ENCODE measurements around the gene DNAJC7. TPM values are rescaled to one million over a fixed set of nuclear protein-coding genes. Genes with fewer than 3 reads are reported as not detected.
"Not testable (repeated sequence)": the region's sequence is repeated elsewhere in the genome, so short reads cannot be mapped to it uniquely, and the experiment has no call there.

Gene DNAJC7
- polyA plus RNA-seq, 1 of the 3 experiments (the other 2 are of a cell fraction) = 38.8 TPM

DNA sequence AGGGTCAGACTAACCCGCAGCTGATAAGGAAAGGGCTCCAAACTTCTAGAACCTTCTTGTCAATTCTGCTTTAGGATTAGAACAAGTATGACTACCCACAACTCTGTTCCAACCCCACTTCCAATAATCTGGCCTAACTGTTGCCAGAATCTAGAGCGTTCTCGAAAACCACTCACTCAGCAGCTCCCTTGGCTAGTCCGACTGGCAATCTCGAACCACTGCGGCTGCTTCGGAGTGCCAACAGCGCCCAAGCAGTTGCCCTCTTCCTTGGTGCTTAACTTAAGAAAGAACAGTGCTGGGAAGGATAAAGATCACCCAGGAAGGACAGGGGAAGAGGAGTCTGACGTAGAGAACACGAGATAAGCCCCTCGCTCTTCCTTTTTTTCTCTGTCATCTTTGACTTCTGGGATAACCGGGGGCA is 818 bp downstream of the DNAJC7 start:
- Histone ChIP-seq H3K4me1 (ENCODE audit: control insufficient read depth in 1 of 2, insufficient read depth in 2 of 2, low read depth in 1 of 2, low read length in 1 of 2) (peaks cover 6 to 24% of the 10 kb centered on the region in 2 experiments; a peak in 3 of 4 replicates), H3K9me3 (no peaks in the 10 kb centered on the region), H3K4me3 (ENCODE audit: low read depth in 2 of 2, low read length in 1 of 2) (peak overlapping the region; percentile 83 to 98), H3K79me2 (ENCODE audit: insufficient read depth) (peaks cover 77% of the 10 kb centered on the region), H3K36me3 (replicated peaks in 1 of 2; ENCODE audit: control insufficient read depth in 1 of 2, insufficient read depth in 2 of 2, low read length in 1 of 2) (peaks cover 0 to 9% of the 10 kb centered on the region in 2 experiments), H4K20me1 (ENCODE audit: insufficient read depth) (peaks cover 25% of the 10 kb centered on the region), H3K27me3 (ENCODE audit: insufficient read depth) (no peaks in the 10 kb centered on the region), H2AFZ (ENCODE audit: low read depth) (peak overlapping the region; percentile 95), H3K9me2 (no peaks in the 10 kb centered on the region), H3K9ac (peak overlapping the region; percentile 99), H3F3A (replicated peaks; ENCODE audit: insufficient read depth) (peaks cover 10% of the 10 kb centered on the region), H3K4me2 (peak overlapping the region; percentile 89), H3K27ac (ENCODE audit: low read depth in 2 of 2, low read length in 1 of 2) (peak overlapping the region; percentile 93 to 95)
- TF ChIP-seq, protein P1, sequence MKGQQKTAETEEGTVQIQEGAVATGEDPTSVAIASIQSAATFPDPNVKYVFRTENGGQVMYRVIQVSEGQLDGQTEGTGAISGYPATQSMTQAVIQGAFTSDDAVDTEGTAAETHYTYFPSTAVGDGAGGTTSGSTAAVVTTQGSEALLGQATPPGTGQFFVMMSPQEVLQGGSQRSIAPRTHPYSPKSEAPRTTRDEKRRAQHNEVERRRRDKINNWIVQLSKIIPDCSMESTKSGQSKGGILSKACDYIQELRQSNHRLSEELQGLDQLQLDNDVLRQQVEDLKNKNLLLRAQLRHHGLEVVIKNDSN (IDR thresholded peaks at IDR 0.05; ENCODE audit: borderline replicate concordance, low read depth) = no peak
- TF ChIP-seq, protein P2, sequence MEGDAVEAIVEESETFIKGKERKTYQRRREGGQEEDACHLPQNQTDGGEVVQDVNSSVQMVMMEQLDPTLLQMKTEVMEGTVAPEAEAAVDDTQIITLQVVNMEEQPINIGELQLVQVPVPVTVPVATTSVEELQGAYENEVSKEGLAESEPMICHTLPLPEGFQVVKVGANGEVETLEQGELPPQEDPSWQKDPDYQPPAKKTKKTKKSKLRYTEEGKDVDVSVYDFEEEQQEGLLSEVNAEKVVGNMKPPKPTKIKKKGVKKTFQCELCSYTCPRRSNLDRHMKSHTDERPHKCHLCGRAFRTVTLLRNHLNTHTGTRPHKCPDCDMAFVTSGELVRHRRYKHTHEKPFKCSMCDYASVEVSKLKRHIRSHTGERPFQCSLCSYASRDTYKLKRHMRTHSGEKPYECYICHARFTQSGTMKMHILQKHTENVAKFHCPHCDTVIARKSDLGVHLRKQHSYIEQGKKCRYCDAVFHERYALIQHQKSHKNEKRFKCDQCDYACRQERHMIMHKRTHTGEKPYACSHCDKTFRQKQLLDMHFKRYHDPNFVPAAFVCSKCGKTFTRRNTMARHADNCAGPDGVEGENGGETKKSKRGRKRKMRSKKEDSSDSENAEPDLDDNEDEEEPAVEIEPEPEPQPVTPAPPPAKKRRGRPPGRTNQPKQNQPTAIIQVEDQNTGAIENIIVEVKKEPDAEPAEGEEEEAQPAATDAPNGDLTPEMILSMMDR (IDR thresholded peaks at IDR 0.05) = no peak
- TF ChIP-seq EP300 (IDR thresholded peaks at IDR 0.05; ENCODE audit: borderline replicate concordance in 1 of 2, low read depth in 1 of 2, low read length in 1 of 2) (peak in 1 of 2 experiments; percentile 83; a peak in 2 of 4 replicates), YY1 (IDR thresholded peaks at IDR 0.05; ENCODE audit: low read depth) (no peak)
- DNase-seq = peak; percentile 34
- CTCF ChIA-PET = interaction anchor here (0.6 to 17.3 kb wide), 9 partner anchors 8 to 92 kb away, joined by 3 to 496 read pairs (median 5); partner anchors contain the start of genes CNP, DHX58, HSPB9 and KAT2A
- WGBS (ENCODE audit: low lambda C conversion rate) = 2% methylated on average over 12 of the region's 12 CpGs
- POLR2A ChIA-PET = interaction anchor here (0.7 to 3.4 kb wide), 7 partner anchors 16 to 328 kb away, joined by 3 to 19 read pairs (median 4); partner anchors contain the start of gene CNP

DNA sequence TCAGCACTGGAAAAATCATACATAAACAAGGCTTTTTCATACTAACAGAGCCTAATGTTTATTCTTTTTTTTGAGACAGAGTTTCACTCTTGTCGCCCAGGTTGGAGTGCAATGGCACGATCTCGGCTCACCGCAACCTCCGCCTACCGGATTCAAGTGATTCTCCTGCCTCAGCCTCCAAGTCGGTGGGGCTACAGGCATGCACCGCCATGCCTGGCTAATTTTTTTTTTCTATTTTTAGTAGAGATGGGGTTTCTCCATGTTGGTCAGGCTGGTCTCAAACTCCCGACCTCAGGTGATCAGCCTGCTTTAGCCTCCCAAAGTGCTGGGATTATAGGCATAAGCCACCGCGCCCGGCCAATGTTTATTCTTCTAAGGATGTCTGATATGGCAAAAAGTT is 3.5 kb downstream of the DNAJC7 start:
- ChIA-PET CTCF (interaction anchor here (1.0 to 4.9 kb wide), 4 partner anchors 10 to 87 kb away, joined by 3 to 21 read pairs (median 10); partner anchors contain the start of gene CNP), POLR2A (interaction anchor here (0.6 kb wide), 1 partner anchor 21 kb away, joined by 3 read pairs; no protein-coding TSS in a partner anchor)
- H3F3A ChIP-seq (replicated peaks; ENCODE audit: insufficient read depth); H3K36me3 ChIP-seq (replicated peaks in 1 of 2; ENCODE audit: control insufficient read depth in 1 of 2, insufficient read depth in 2 of 2, low read length in 1 of 2); H3K4me2 ChIP-seq; H3K9me2 ChIP-seq; H3K27ac ChIP-seq (ENCODE audit: low read depth in 2 of 2, low read length in 1 of 2); H3K4me3 ChIP-seq (ENCODE audit: low read depth in 2 of 2, low read length in 1 of 2); H3K27me3 ChIP-seq (ENCODE audit: insufficient read depth); H2AFZ ChIP-seq (ENCODE audit: low read depth); H3K9me3 ChIP-seq; H3K9ac ChIP-seq; DNase-seq: not testable (repeated sequence)
- 98% methylated on average over 12 of the region's 12 CpGs for WGBS (ENCODE audit: low lambda C conversion rate)
- Histone ChIP-seq H3K79me2 (ENCODE audit: insufficient read depth) (peaks cover 85% of the 10 kb centered on the region), H4K20me1 (ENCODE audit: insufficient read depth) (peaks cover 47% of the 10 kb centered on the region), H3K4me1 (ENCODE audit: control insufficient read depth in 1 of 2, insufficient read depth in 2 of 2, low read depth in 1 of 2, low read length in 1 of 2) (peaks cover 6 to 14% of the 10 kb centered on the region in 2 experiments; a peak in 3 of 4 replicates)

DNA sequence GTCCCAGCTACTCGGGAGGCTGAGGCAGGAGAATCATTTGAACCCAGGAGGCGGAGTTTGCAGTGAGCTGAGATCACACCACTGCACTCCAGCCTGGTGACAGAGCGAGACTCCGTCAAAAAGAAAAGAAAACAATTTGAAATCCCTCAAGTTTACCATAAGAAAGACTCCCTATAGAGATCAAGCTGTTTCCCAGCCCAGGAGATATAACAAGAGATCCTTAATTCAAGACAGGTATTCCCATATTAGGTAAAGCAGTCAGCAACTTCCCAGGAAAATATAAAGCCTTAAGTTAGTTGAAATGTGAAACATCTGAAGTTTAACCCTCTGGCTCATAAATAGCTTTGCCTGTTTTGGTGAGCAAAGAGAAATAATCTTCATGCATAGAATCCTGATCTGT is 4.9 kb downstream of the DNAJC7 start:
- H3K36me3 ChIP-seq (replicated peaks in 1 of 2; ENCODE audit: control insufficient read depth in 1 of 2, insufficient read depth in 2 of 2, low read length in 1 of 2); H3K4me2 ChIP-seq; POLR2A ChIA-PET; H3K4me1 ChIP-seq (ENCODE audit: control insufficient read depth in 1 of 2, insufficient read depth in 2 of 2, low read depth in 1 of 2, low read length in 1 of 2); H3F3A ChIP-seq (replicated peaks; ENCODE audit: insufficient read depth); H2AFZ ChIP-seq (ENCODE audit: low read depth); DNase-seq; H3K9ac ChIP-seq; H3K9me2 ChIP-seq; H3K9me3 ChIP-seq; H3K27ac ChIP-seq (ENCODE audit: low read depth in 2 of 2, low read length in 1 of 2); H3K27me3 ChIP-seq (ENCODE audit: insufficient read depth); H3K4me3 ChIP-seq (ENCODE audit: low read depth in 2 of 2, low read length in 1 of 2): not testable (repeated sequence)
- Histone ChIP-seq H4K20me1 (ENCODE audit: insufficient read depth) (peaks cover 52% of the 10 kb centered on the region), H3K79me2 (ENCODE audit: insufficient read depth) (peaks cover 99% of the 10 kb centered on the region)
- CTCF ChIA-PET = interaction anchor here (0.9 to 3.1 kb wide), 4 partner anchors 12 to 89 kb away, joined by 3 to 14 read pairs (median 3); no protein-coding TSS in a partner anchor
- 98% methylated on average over 4 of the region's 4 CpGs for WGBS (ENCODE audit: low lambda C conversion rate)
